Islet precursor cell (in vitro differentiated cells): Measurements from ENCODE around the gene IFNLR1.

Experiments used
- DNase-seq: peaks from one replicate; pipeline ENCODE4 v3.0.0-alpha.2; 2018

The IFNLR1 gene

GRCh38 chr1:24119859-24120756, 67.0 kb downstream of the IFNLR1 start:
- peak; percentile 74 for DNase-seq

- DNase-seq, result no peak
Measured at GRCh38 chr1:24119489-24119858, 67.6 kb downstream of the IFNLR1 start.

- no peak for DNase-seq
Measured at GRCh38 chr1:24118410-24119242, 68.5 kb downstream of the IFNLR1 start.

- peak; percentile 89 for DNase-seq
Measured at GRCh38 chr1:24117722-24118409, 69.2 kb downstream of the IFNLR1 start.

- DNase-seq, result no peak
Measured at GRCh38 chr1:24117132-24117531, 70.0 kb downstream of the IFNLR1 start.

GRCh38 chr1:24114753-24115152, 72.3 kb downstream of the IFNLR1 start:
- no peak for DNase-seq

- DNase-seq, result no peak
Measured at GRCh38 chr1:24113641-24114033, 73.5 kb downstream of the IFNLR1 start.

GRCh38 chr1:24111996-24112779, 74.9 kb downstream of the IFNLR1 start, which contains the start of gene MYOM3:
Gene MYOM3, minus strand, starts transcription at chr1:24112135. Its CDS starts 3,499 bp downstream, at chr1:24108636.
- peak; percentile 86 for DNase-seq

- no peak for DNase-seq
Measured at GRCh38 chr1:24111262-24111995, 75.7 kb downstream of the IFNLR1 start.

GRCh38 chr1:24110642-24111261, 76.3 kb downstream of the IFNLR1 start:
- no peak for DNase-seq

- DNase-seq, result no peak
Measured at GRCh38 chr1:24109686-24110475, 77.2 kb downstream of the IFNLR1 start.

- DNase-seq, result no peak
Measured at GRCh38 chr1:24109166-24109483, 78.0 kb downstream of the IFNLR1 start.

- peak; percentile 74 for DNase-seq
Measured at GRCh38 chr1:24108334-24109165, 78.5 kb downstream of the IFNLR1 start.

- DNase-seq, result peak; percentile 83
Measured at GRCh38 chr1:24107462-24108138, 79.5 kb downstream of the IFNLR1 start.

- no peak for DNase-seq
Measured at GRCh38 chr1:24105368-24106160, 81.5 kb downstream of the IFNLR1 start.

GRCh38 chr1:24104854-24105253, 82.2 kb downstream of the IFNLR1 start:
- no peak for DNase-seq
